ENCODE results near the gene DUSP28.

DNA sequence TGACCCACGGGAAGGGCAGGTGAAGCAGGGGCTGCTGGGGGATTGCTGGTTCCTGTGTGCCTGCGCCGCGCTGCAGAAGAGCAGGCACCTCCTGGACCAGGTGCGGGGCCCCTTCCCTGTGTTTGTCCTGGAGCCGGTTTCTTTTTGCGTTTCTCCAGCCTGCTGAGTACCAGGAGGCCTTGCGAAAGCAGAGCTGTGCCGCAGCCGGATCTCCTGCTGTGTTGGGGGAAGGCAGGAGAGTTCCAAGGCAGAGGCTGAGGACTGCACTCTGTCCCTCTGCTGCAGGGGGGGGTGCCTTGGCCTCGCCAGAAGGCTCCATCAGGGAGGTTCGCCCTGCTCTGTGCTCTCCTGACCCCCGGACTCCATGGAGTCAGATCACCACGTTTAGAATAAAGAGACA, 29.2 kb downstream of the DUSP28 start:
- TF ChIP-seq EZH2 (IDR thresholded peaks at IDR 0.05; ENCODE audit: borderline replicate concordance, insufficient read depth, low read depth, low read length, poor library complexity, severe bottlenecking) (no peak), CTCF (IDR thresholded peaks at IDR 0.05) (no peak)

Measured in B cell (primary cell).